Liver (tissue), 9 donors: ENCODE data around the gene TNFRSF13B. TPM values are rescaled to one million over a fixed set of nuclear protein-coding genes. Genes with fewer than 3 reads are reported as not detected.
A peak's percentile ranks its signal among the peaks of the same experiment; 100 is the strongest.

Experiments used
- DNase-seq: peaks from one replicate; pipeline ENCODE4 v3.0.0-alpha.2; 2017; ENCODE audit warnings: low spot score
- H3K27ac ChIP-seq, 2 donors: one replicate each; pipeline ENCODE4 v1.7.0; 2013; ENCODE audit warnings: inconsistent platforms in 2 of 2, low read length in 2 of 2, control low read depth in 1 of 2, low read depth in 1 of 2, mild to moderate bottlenecking in 1 of 2
- H3K27me3 ChIP-seq, 4 donors: one replicate each; pipeline versions ENCODE4 v1.6.1 to v1.7.0; 2013; ENCODE audit warnings: low read length in 3 of 4, inconsistent platforms in 1 of 4, mild to moderate bottlenecking in 1 of 4, moderate library complexity in 1 of 4; ENCODE audit not compliant: control insufficient read depth in 4 of 4, insufficient read depth in 4 of 4
- H3K36me3 ChIP-seq, 4 donors: one replicate each; pipeline versions ENCODE4 v1.6.1 to v1.7.0; 2013; ENCODE audit warnings: low read length in 3 of 4, mild to moderate bottlenecking in 3 of 4, low read depth in 1 of 4, moderate library complexity in 1 of 4; ENCODE audit not compliant: control insufficient read depth in 4 of 4, insufficient read depth in 3 of 4
- H3K4me1 ChIP-seq, 4 donors: one replicate each; pipeline versions ENCODE4 v1.6.1 to v1.7.0; 2013; ENCODE audit warnings: low read length in 3 of 4, mild to moderate bottlenecking in 3 of 4, moderate library complexity in 1 of 4; ENCODE audit not compliant: control insufficient read depth in 4 of 4, insufficient read depth in 4 of 4
- H3K4me3 ChIP-seq, 3 donors: one replicate each; pipeline versions ENCODE4 v1.6.1 to v1.7.0; 2013; ENCODE audit warnings: low read length in 3 of 3, control low read depth in 1 of 3, low read depth in 1 of 3, mild to moderate bottlenecking in 1 of 3
- H3K9ac ChIP-seq, 2 donors: one replicate each; pipeline ENCODE4 v1.7.0; 2013; ENCODE audit warnings: low read length in 2 of 2, mild to moderate bottlenecking in 2 of 2, moderate library complexity in 2 of 2, control low read depth in 1 of 2, low read depth in 1 of 2
- H3K9me3 ChIP-seq, 4 donors: one replicate each; pipeline versions ENCODE4 v1.6.1 to v1.7.0; 2013; ENCODE audit warnings: low read length in 3 of 4; ENCODE audit not compliant: control insufficient read depth in 4 of 4
- EGR1 ChIP-seq, 2 donors: IDR thresholded peaks; 2 replicates each; pipeline ENCODE4 v1.6.1; 2016 to 2018; ENCODE audit warnings: antibody characterized with exemption in 2 of 2, low read depth in 2 of 2
- FOXA1 ChIP-seq: IDR thresholded peaks from 2 replicates; pipeline ENCODE4 v1.6.1; 2016; ENCODE audit warnings: antibody characterized with exemption
- FOXA2 ChIP-seq: IDR thresholded peaks from 2 replicates; pipeline ENCODE4 v1.6.1; 2016; ENCODE audit warnings: antibody characterized with exemption
- GABPA ChIP-seq, 2 donors: IDR thresholded peaks in 1 of 2; conservative IDR thresholded peaks in 1 of 2; 2 replicates each; pipeline ENCODE4 v1.6.1; 2016; ENCODE audit warnings: antibody characterized with exemption in 2 of 2, mild to moderate bottlenecking in 1 of 2, moderate library complexity in 1 of 2
- HNF4A ChIP-seq, 2 donors: conservative IDR thresholded peaks; 2 replicates each; pipeline ENCODE4 v1.6.1; 2016; ENCODE audit warnings: antibody characterized with exemption in 2 of 2, mild to moderate bottlenecking in 2 of 2
- HNF4G ChIP-seq: IDR thresholded peaks from 2 replicates; pipeline ENCODE4 v1.6.1; 2016; ENCODE audit warnings: antibody characterized with exemption
- JUND ChIP-seq, 2 donors: IDR thresholded peaks; 2 replicates each; pipeline ENCODE4 v1.6.1; 2016; ENCODE audit warnings: antibody characterized with exemption in 2 of 2
- NR2F2 ChIP-seq: IDR thresholded peaks from 2 replicates; pipeline ENCODE4 v1.6.1; 2016; ENCODE audit warnings: antibody characterized with exemption
- RAD21 ChIP-seq, 2 donors: IDR thresholded peaks; 2 replicates each; pipeline ENCODE4 v1.6.1; 2016; ENCODE audit warnings: antibody characterized with exemption in 2 of 2, mild to moderate bottlenecking in 2 of 2
- RXRA ChIP-seq, 2 donors: IDR thresholded peaks; 2 replicates each; pipeline ENCODE4 v1.6.1; 2017 to 2018; ENCODE audit warnings: antibody characterized with exemption in 2 of 2, mild to moderate bottlenecking in 1 of 2
- SP1 ChIP-seq: IDR thresholded peaks from 2 replicates; pipeline ENCODE4 v1.6.1; 2018; ENCODE audit warnings: antibody characterized with exemption, mild to moderate bottlenecking
- TAF1 ChIP-seq: conservative IDR thresholded peaks from 2 replicates; pipeline ENCODE4 v1.6.1; 2016; ENCODE audit warnings: antibody characterized with exemption, mild to moderate bottlenecking
- WGBS: extraction: QIAGEN DNeasy Blood & Tissue Kit; methylation state at CpG from one replicate; pipeline ENCODE4 v1.1.7; 2013; 5-methylcytosine and 5-hydroxymethylcytosine counted together
- polyA plus RNA-seq, 2 donors: library from polyadenylated mRNA; stranded (reverse) in 1 of 2; unstranded in 1 of 2; fragments of 200-250 nt in 1 of 2; fragments of >200 nt in 1 of 2; fragmentation: Nextera tagmentation in 1 of 2; extraction: Ambion mirVana in 1 of 2; gene quantifications; one replicate each; pipeline versions ENCODE4 v1.2.1 to v1.2.3, GENCODE V29; 2013 to 2015
- total RNA-seq, 2 donors: library from RNA; depleted of rRNA; stranded (reverse); fragments of >200 nt; gene quantifications; one replicate each; pipeline ENCODE4 v1.2.3, GENCODE V29; 2014
- TF ChIP-seq, protein P1 (sequence below): IDR thresholded peaks from 2 replicates; pipeline ENCODE4 v1.6.1; 2016; ENCODE audit warnings: antibody characterized with exemption
- TF ChIP-seq, protein P2 (sequence below): IDR thresholded peaks from 2 replicates; pipeline ENCODE4 v1.6.1; 2016; ENCODE audit warnings: antibody characterized with exemption
- TF ChIP-seq, protein P3 (sequence below): fragments of 150-350 bp; IDR thresholded peaks from 2 replicates; pipeline ENCODE4 v1.5.1; 2017; ENCODE audit warnings: improper control_type of control experiment, low read depth, low read length; ENCODE audit not compliant: missing input control
- TF ChIP-seq, protein P4 (sequence below): IDR thresholded peaks from 2 replicates; pipeline ENCODE4 v1.6.1; 2016; ENCODE audit warnings: antibody characterized with exemption
- donor health status: healthy.
- donor health status: healthy.
- donor health status: healthy.
- donor health status: healthy.
- donor health status: healthy.

TNFRSF13B gene
- total and polyA plus RNA-seq, 4 donors, result 0.17 to 0.26 TPM; not detected in 2

DNA sequence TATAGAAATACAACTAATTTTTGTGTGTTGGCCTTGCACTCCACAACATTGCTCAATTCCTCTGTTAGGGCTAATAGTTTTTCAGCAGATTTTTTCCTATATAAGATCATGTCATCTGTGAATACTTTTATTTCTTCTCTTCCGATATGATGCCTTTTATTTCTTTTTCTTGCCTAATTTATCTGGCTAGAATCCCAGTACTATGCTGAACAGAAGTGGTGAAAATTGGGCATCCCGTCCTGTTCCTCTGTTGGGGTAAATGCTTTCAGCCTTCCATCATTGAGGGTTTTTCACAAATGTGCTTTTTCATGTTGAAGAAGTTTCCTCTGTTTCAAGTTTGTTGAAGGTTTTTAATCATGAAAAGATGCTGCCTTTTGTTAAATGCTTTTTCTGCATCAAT, 22.7 kb upstream of the TNFRSF13B start:
- no peak overlapping the region for H3K9ac ChIP-seq
- no peak for DNase-seq
- no peak for TF ChIP-seq RXRA (IDR thresholded peaks at IDR 0.05)
- no peak for TF ChIP-seq FOXA2
- no peak for TF ChIP-seq FOXA1
- no peak for TF ChIP-seq GABPA (IDR thresholded peaks at IDR 0.05 in 1 of 2, conservative IDR thresholded peaks at IDR 0.05 in 1 of 2)
- TF ChIP-seq SP1, result no peak
- TF ChIP-seq, protein P1, sequence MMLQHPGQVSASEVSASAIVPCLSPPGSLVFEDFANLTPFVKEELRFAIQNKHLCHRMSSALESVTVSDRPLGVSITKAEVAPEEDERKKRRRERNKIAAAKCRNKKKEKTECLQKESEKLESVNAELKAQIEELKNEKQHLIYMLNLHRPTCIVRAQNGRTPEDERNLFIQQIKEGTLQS, result no peak
- no peak for TF ChIP-seq JUND (IDR thresholded peaks at IDR 0.05)
- no peak for TF ChIP-seq TAF1
- TF ChIP-seq HNF4G, result no peak
- TF ChIP-seq EGR1 (IDR thresholded peaks at IDR 0.05; ENCODE audit: low read depth in 2 of 2), result no peak
- TF ChIP-seq NR2F2, result no peak
- no peak for TF ChIP-seq RAD21 (IDR thresholded peaks at IDR 0.05)
- TF ChIP-seq, protein P2, sequence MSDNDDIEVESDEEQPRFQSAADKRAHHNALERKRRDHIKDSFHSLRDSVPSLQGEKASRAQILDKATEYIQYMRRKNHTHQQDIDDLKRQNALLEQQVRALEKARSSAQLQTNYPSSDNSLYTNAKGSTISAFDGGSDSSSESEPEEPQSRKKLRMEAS, result no peak
- H3K4me1 ChIP-seq, result peaks cover 0 to 4% (median 1%) of the 10 kb centered on the region in 4 donors
- no peak overlapping the region for H3K4me3 ChIP-seq
- H3K9me3 ChIP-seq, result no peaks in the 10 kb centered on the region
- H3K36me3 ChIP-seq, result no peaks in the 10 kb centered on the region
- H3K27me3 ChIP-seq, result no peaks in the 10 kb centered on the region
- WGBS, result 89% methylated on average over 2 of the region's 2 CpGs
- H3K27ac ChIP-seq, result no peak overlapping the region

DNA sequence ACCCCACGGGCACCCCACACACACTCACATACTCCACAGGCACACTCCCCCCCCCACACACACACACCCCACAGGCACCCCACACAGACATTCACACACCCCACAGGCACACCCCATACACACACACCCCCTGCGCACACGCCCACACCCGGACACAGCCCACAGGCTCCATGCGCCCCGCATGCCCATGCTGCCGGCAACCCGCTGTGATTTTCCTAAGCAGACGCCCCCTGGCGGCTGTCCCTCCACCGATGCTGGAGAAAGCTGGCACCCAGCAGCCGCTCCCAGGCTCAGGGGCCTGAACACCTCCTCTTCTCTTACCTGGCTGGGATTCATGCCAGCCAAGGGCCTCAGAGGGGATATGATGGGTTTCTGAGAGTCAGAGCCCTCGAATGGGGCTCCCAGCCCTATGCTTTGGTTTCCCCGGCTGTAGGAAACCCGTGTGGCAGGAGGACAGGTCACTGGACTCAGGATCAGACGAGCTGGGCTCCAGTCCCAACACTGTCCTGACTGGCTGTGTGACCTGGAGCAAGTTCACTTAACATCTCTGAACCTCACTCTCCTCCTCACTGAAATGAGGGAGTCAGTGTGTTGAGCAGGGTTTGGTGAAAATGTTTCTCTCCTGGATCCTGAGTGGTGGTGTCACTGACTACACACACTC, 19.6 kb upstream of the TNFRSF13B start:
- no peaks in the 10 kb centered on the region for H3K27me3 ChIP-seq
- H3K27ac ChIP-seq, result no peak overlapping the region
- no peak overlapping the region for H3K4me3 ChIP-seq
- H3K4me1 ChIP-seq, result peaks cover 0 to 4% (median 1%) of the 10 kb centered on the region in 4 donors
- H3K36me3 ChIP-seq, result no peaks in the 10 kb centered on the region
- WGBS, result 12% methylated on average over 16 of the region's 16 CpGs
- TF ChIP-seq HNF4A (conservative IDR thresholded peaks at IDR 0.05) (peak in 1 of 2 donors; percentile 27), RXRA (IDR thresholded peaks at IDR 0.05) (peak in 1 of 2 donors; percentile 19), RAD21 (IDR thresholded peaks at IDR 0.05) (peak; percentile 72 to 83)
- TF ChIP-seq, protein P3, sequence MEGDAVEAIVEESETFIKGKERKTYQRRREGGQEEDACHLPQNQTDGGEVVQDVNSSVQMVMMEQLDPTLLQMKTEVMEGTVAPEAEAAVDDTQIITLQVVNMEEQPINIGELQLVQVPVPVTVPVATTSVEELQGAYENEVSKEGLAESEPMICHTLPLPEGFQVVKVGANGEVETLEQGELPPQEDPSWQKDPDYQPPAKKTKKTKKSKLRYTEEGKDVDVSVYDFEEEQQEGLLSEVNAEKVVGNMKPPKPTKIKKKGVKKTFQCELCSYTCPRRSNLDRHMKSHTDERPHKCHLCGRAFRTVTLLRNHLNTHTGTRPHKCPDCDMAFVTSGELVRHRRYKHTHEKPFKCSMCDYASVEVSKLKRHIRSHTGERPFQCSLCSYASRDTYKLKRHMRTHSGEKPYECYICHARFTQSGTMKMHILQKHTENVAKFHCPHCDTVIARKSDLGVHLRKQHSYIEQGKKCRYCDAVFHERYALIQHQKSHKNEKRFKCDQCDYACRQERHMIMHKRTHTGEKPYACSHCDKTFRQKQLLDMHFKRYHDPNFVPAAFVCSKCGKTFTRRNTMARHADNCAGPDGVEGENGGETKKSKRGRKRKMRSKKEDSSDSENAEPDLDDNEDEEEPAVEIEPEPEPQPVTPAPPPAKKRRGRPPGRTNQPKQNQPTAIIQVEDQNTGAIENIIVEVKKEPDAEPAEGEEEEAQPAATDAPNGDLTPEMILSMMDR, result peak; percentile 74
- TF ChIP-seq, protein P4, sequence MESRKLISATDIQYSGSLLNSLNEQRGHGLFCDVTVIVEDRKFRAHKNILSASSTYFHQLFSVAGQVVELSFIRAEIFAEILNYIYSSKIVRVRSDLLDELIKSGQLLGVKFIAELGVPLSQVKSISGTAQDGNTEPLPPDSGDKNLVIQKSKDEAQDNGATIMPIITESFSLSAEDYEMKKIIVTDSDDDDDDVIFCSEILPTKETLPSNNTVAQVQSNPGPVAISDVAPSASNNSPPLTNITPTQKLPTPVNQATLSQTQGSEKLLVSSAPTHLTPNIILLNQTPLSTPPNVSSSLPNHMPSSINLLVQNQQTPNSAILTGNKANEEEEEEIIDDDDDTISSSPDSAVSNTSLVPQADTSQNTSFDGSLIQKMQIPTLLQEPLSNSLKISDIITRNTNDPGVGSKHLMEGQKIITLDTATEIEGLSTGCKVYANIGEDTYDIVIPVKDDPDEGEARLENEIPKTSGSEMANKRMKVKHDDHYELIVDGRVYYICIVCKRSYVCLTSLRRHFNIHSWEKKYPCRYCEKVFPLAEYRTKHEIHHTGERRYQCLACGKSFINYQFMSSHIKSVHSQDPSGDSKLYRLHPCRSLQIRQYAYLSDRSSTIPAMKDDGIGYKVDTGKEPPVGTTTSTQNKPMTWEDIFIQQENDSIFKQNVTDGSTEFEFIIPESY, result no peak
- H3K9me3 ChIP-seq, result no peaks in the 10 kb centered on the region
- H3K9ac ChIP-seq, result no peak overlapping the region
- peak; percentile 79 for DNase-seq
